GM23338 (cell line): ENCODE measurements around the gene WBP1. TPM values are rescaled to one million over a fixed set of nuclear protein-coding genes. Genes with fewer than 3 reads are reported as not detected.
A peak's percentile ranks its signal among the peaks of the same experiment; 100 is the strongest.

Source experiments
- ATAC-seq: fragments of 200-7000 bp; cut with Tn5 transposase; 3 replicates; pipeline ENCODE4 v1.9.1; 2020
- DNase-seq: peaks from one replicate; pipeline ENCODE4 v3.0.0-alpha.2; 2015; ENCODE audit warnings: low spot score
- H2AFZ ChIP-seq: fragments of 200-600 bp; sonication (generic); 2 replicates; pipeline ENCODE4 v1.8.0; 2016; ENCODE audit warnings: antibody characterized with exemption, mild to moderate bottlenecking, moderate library complexity
- H3F3A ChIP-seq: fragments of 200-600 bp; sonication (generic); replicated peaks from 2 replicates; pipeline ENCODE4 v1.8.0; 2017; ENCODE audit warnings: antibody characterized with exemption, mixed run types, low read depth
- H3K27ac ChIP-seq: fragments of 200-600 bp; sonication (generic); 2 replicates; pipeline ENCODE4 v1.6.1; 2016; ENCODE audit warnings: low read depth
- H3K27me3 ChIP-seq: fragments of 200-600 bp; sonication (generic); 2 replicates; pipeline ENCODE4 v1.8.0; 2016; ENCODE audit warnings: mild to moderate bottlenecking, mixed run types, moderate library complexity; ENCODE audit not compliant: insufficient read depth
- H3K36me3 ChIP-seq: fragments of 200-600 bp; sonication (generic); 2 replicates; pipeline ENCODE4 v1.8.0; 2016; ENCODE audit warnings: mild to moderate bottlenecking; ENCODE audit not compliant: insufficient read depth
- H3K4me1 ChIP-seq: fragments of 200-600 bp; sonication (generic); 2 replicates; pipeline ENCODE4 v1.8.0; 2016; ENCODE audit warnings: mild to moderate bottlenecking, moderate library complexity; ENCODE audit not compliant: insufficient read depth
- H3K4me2 ChIP-seq: fragments of 200-600 bp; sonication (generic); 2 replicates; pipeline ENCODE4 v1.7.1; 2017; ENCODE audit warnings: mixed run types
- H3K4me3 ChIP-seq: fragments of 200-600 bp; sonication (generic); 2 replicates; pipeline ENCODE4 v1.6.1; 2016; ENCODE audit warnings: mixed run types
- H3K79me2 ChIP-seq: fragments of 200-600 bp; sonication (generic); replicated peaks from 2 replicates; pipeline ENCODE4 v1.8.0; 2017; ENCODE audit warnings: mild to moderate bottlenecking; ENCODE audit not compliant: insufficient read depth
- H3K9me2 ChIP-seq: fragments of 200-600 bp; sonication (generic); 2 replicates; pipeline ENCODE4 v1.8.0; 2017; ENCODE audit not compliant: insufficient read depth
- H4K20me1 ChIP-seq: fragments of 200-600 bp; sonication (generic); replicated peaks from 2 replicates; pipeline ENCODE4 v1.8.0; 2017; ENCODE audit warnings: mild to moderate bottlenecking; ENCODE audit not compliant: insufficient read depth
- H3K27ac Mint-ChIP-seq: 2 replicates; pipeline ENCODE4 v1.8.0; 2020; ENCODE audit warnings: inconsistent platforms, mild to moderate bottlenecking, moderate library complexity, mixed read lengths
- H3K27me3 Mint-ChIP-seq: 3 replicates; pipeline ENCODE4 v1.8.0; 2022; ENCODE audit warnings: low read depth, mild to moderate bottlenecking, moderate library complexity, mixed read lengths, inconsistent platforms; ENCODE audit not compliant: insufficient read depth, poor library complexity
- H3K36me3 Mint-ChIP-seq: 3 replicates; pipeline ENCODE4 v1.8.0; 2021; ENCODE audit warnings: low read depth, mild to moderate bottlenecking, inconsistent platforms, moderate library complexity, mixed read lengths
- H3K4me1 Mint-ChIP-seq: 3 replicates; pipeline ENCODE4 v1.8.0; 2020; ENCODE audit warnings: mild to moderate bottlenecking, inconsistent platforms, mixed read lengths
- H3K4me3 Mint-ChIP-seq: 3 replicates; pipeline ENCODE4 v1.8.0; 2021; ENCODE audit warnings: moderate library complexity, mild to moderate bottlenecking, inconsistent platforms, mixed read lengths
- H3K9me3 Mint-ChIP-seq: 3 replicates; pipeline ENCODE4 v1.8.0; 2020; ENCODE audit warnings: moderate library complexity, mild to moderate bottlenecking, inconsistent platforms, mixed read lengths
- CREB1 ChIP-seq: fragments of 250-450 bp; sonication (Bioruptor Pico); IDR thresholded peaks from 2 replicates; pipeline ENCODE4 v1.5.0; 2020; ENCODE audit warnings: low read depth, mild to moderate bottlenecking, moderate library complexity
- CTCF ChIP-seq, 2 experiments: fragments of 200-600 bp in 1 of 2; sonication (generic) in 1 of 2; conservative IDR thresholded peaks; 2 replicates each; pipeline versions ENCODE4 v1.5.1 to v1.6.1; 2016 to 2017; ENCODE audit warnings: antibody characterized with exemption in 2 of 2, low read depth in 2 of 2, mild to moderate bottlenecking in 2 of 2, moderate library complexity in 1 of 2
- ETS1 ChIP-seq: IDR thresholded peaks from 2 replicates; pipeline ENCODE4 v1.6.1; 2016; ENCODE audit warnings: antibody characterized with exemption
- EZH2phosphoT487 ChIP-seq: fragments of 200-600 bp; sonication (generic); IDR thresholded peaks from one replicate; pipeline ENCODE4 v1.8.1; 2018; ENCODE audit warnings: antibody characterized with exemption; ENCODE audit not compliant: unreplicated experiment
- JUNB ChIP-seq: IDR thresholded peaks from one replicate; pipeline ENCODE4 v1.6.1; 2016; ENCODE audit warnings: antibody characterized with exemption; ENCODE audit not compliant: unreplicated experiment
- POLR2AphosphoS5 ChIP-seq: IDR thresholded peaks from 2 replicates; pipeline ENCODE4 v1.6.1; 2016; ENCODE audit warnings: antibody characterized with exemption, low read depth
- ZNF462 ChIP-seq: fragments of 250-450 bp; sonication (Bioruptor Pico); IDR thresholded peaks from 2 replicates; pipeline ENCODE4 v1.5.0; 2020; ENCODE audit warnings: mild to moderate bottlenecking, moderate library complexity
- polyA plus RNA-seq: library from polyadenylated mRNA; unstranded; fragments of >200 nt; fragmentation: Nextera tagmentation; extraction: Ambion mirVana; gene quantifications from 2 replicates; pipeline ENCODE4 v1.2.1, GENCODE V29; 2016
- total RNA-seq: library from RNA; depleted of rRNA; stranded (reverse); fragments of >200 nt; shearing (Covaris generic); gene quantifications from 2 replicates; pipeline ENCODE4 v1.2.3, GENCODE V29; 2014

WBP1 gene
- total and polyA plus RNA-seq, 2 experiments from 2014 or later = 53.0 to 64.4 TPM

GRCh38 chr2:74505448-74506246 lies 47.4 kb downstream of the WBP1 start (continued):
- no peak for TF ChIP-seq ZNF462

GRCh38 chr2:74507145-74507925 lies 49.1 kb downstream of the WBP1 start, which contains the start of gene PCGF1:
PCGF1 (minus strand) TSS chr2:74507695; CDS start chr2:74507668, 27 bp downstream.
- Mint-ChIP-seq H3K27me3 (peaks cover 96% of the 10 kb centered on the region), H3K36me3 (peaks cover 28% of the 10 kb centered on the region), H3K4me1 (peaks cover 31% of the 10 kb centered on the region), H3K27ac (peak within 1 kb of the TSS; percentile 99), H3K4me3 (peak within 1 kb of the TSS; percentile 98), H3K9me3 (peaks cover 8% of the 10 kb centered on the region)
- peaks cover 21% of the 10 kb centered on the region for H3K4me1 ChIP-seq
- peaks cover 3% of the 10 kb centered on the region for H4K20me1 ChIP-seq
- DNase-seq (peak; percentile 100), ATAC-seq (peak; percentile 78)
- peaks cover 7% of the 10 kb centered on the region; the same call in 1 of the 2 replicates for H3K36me3 ChIP-seq
- H3F3A ChIP-seq = peaks cover 11% of the 10 kb centered on the region
- H3K9me2 ChIP-seq = no peaks in the 10 kb centered on the region
- peak; percentile 37 to 77 for TF ChIP-seq CTCF (conservative IDR thresholded peaks at IDR 0.05; ENCODE audit: low read depth in 2 of 2)
- peak; percentile 48 for TF ChIP-seq POLR2AphosphoS5
- TF ChIP-seq CREB1 (CRISPR knock-in tag) = 0 out of 2 replicates have a peak, but pooled peaks have one; percentile 49
- TF ChIP-seq EZH2phosphoT487 = no peak
- no peak for TF ChIP-seq JUNB
- peak; percentile 49; the same call in 1 of the 2 replicates for TF ChIP-seq ETS1
- H3K27me3 ChIP-seq = peaks cover 92% of the 10 kb centered on the region
- peak within 1 kb of the TSS; percentile 91 for H3K27ac ChIP-seq
- peak within 1 kb of the TSS; percentile 79 for H3K4me3 ChIP-seq
- H3K79me2 ChIP-seq = peaks cover 8% of the 10 kb centered on the region
- H2AFZ ChIP-seq = peak within 1 kb of the TSS; percentile 94
- peak within 1 kb of the TSS; percentile 86 for H3K4me2 ChIP-seq
